SJSA1 (cell line): ENCODE results near the gene ZNF219. TPM values are rescaled to one million over a fixed set of nuclear protein-coding genes. Genes with fewer than 3 reads are reported as not detected.

Experiments
- DNase-seq, 2 experiments: peaks; one replicate each; pipeline ENCODE4 v3.0.0-alpha.2; 2015 to 2020; ENCODE audit warnings: low spot score in 2 of 2, low read depth in 1 of 2
- H3K27ac ChIP-seq: fragments of 250-450 bp; sonication (Bioruptor Pico); 2 replicates; pipeline ENCODE4 v1.5.1; 2020; ENCODE audit warnings: mild to moderate bottlenecking, moderate library complexity
- H3K27me3 ChIP-seq: fragments of 250-450 bp; sonication (Bioruptor Pico); replicated peaks from 2 replicates; pipeline ENCODE4 v1.5.1; 2020; ENCODE audit warnings: mild to moderate bottlenecking, moderate library complexity
- H3K36me3 ChIP-seq: fragments of 250-450 bp; sonication (Bioruptor Pico); 2 replicates; pipeline ENCODE4 v1.5.1; 2020; ENCODE audit warnings: mild to moderate bottlenecking
- H3K4me1 ChIP-seq: fragments of 250-450 bp; sonication (Bioruptor Pico); replicated peaks from 2 replicates; pipeline ENCODE4 v1.6.1; 2021; ENCODE audit warnings: mild to moderate bottlenecking
- H3K4me3 ChIP-seq: fragments of 250-450 bp; sonication (Bioruptor Pico); 2 replicates; pipeline ENCODE4 v1.5.1; 2020; ENCODE audit warnings: mild to moderate bottlenecking
- H3K9me3 ChIP-seq: fragments of 250-450 bp; sonication (Bioruptor Pico); replicated peaks from 2 replicates; pipeline ENCODE4 v1.5.1; 2020; ENCODE audit warnings: mild to moderate bottlenecking
- total RNA-seq: library from RNA; depleted of rRNA; stranded (reverse); fragments of >200 nt; shearing (Covaris generic); gene quantifications from 2 replicates; pipeline ENCODE4 v1.2.3, GENCODE V29; 2014

ZNF219 gene
- total RNA-seq, 1 experiment from 2014 or later = 3.2 TPM

GRCh38 chr14:21096978-21097635 lies 1.3 kb downstream of the ZNF219 start:
- H3K27me3 ChIP-seq = peaks cover 5% of the 10 kb centered on the region; the same call in 1 of the 2 replicates
- H3K27ac ChIP-seq = no peak overlapping the region
- peaks cover 7% of the 10 kb centered on the region for H3K4me1 ChIP-seq
- no peak for DNase-seq
- peaks cover 3% of the 10 kb centered on the region for H3K36me3 ChIP-seq
- H3K9me3 ChIP-seq = no peaks in the 10 kb centered on the region
- no peak overlapping the region for H3K4me3 ChIP-seq

- no peak for DNase-seq
- H3K4me3 ChIP-seq = no peak overlapping the region
- H3K36me3 ChIP-seq = peaks cover 9% of the 10 kb centered on the region
- H3K27me3 ChIP-seq = peaks cover 5% of the 10 kb centered on the region; the same call in 1 of the 2 replicates
- H3K4me1 ChIP-seq = peaks cover 7% of the 10 kb centered on the region
- H3K27ac ChIP-seq = no peak overlapping the region
- H3K9me3 ChIP-seq = no peaks in the 10 kb centered on the region
Observed at GRCh38 chr14:21096438-21096837, 2.0 kb downstream of the ZNF219 start.

DNA sequence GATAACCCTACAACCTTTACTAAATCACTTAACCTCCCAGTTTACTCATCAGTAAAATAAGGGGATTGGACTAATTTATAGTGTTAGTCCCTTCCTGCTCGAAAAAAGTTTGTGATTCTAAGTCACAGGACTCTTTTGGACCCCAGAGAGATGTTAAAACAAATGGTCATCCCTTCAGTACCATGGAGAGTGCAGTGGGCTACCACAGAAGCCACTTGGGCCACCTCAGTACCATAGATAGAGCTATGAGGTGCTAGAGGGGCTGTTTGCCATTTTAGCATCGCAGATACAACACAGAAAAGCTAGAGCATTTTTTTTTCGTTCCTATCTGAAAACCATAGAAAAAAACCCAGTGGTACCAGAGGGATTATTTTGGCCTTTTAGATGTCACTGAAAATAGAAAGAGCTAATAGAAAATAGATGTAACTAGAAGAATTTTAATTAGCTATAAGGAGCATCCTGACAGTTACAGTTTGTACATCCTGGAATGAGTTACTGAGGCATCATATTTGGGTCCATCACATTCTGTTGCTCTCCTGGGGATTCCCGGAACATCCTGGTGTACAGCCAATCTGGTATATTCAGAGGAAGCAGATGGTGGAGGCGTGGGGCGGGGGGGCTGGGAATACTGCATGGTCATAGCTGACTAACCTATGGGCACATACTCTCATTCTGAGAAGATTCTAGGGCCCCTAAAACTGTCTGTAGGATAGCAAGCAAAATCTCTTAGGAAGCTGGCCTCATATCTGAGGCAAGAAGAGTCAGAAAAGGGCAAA lies 2.8 kb downstream of the ZNF219 start:
- no peaks in the 10 kb centered on the region for H3K9me3 ChIP-seq
- no peak for DNase-seq
- H3K4me3 ChIP-seq = no peak overlapping the region
- H3K27me3 ChIP-seq = peaks cover 5% of the 10 kb centered on the region; the same call in 1 of the 2 replicates
- no peak overlapping the region for H3K27ac ChIP-seq
- peaks cover 7% of the 10 kb centered on the region for H3K4me1 ChIP-seq
- H3K36me3 ChIP-seq = peaks cover 17% of the 10 kb centered on the region

GRCh38 chr14:21093769-21094681 lies 4.4 kb downstream of the ZNF219 start:
- Histone ChIP-seq H3K4me3 (no peak overlapping the region), H3K4me1 (peaks cover 2% of the 10 kb centered on the region), H3K27ac (no peak overlapping the region), H3K9me3 (no peaks in the 10 kb centered on the region), H3K36me3 (peaks cover 28% of the 10 kb centered on the region), H3K27me3 (peaks cover 4% of the 10 kb centered on the region; the same call in 1 of the 2 replicates)
- no peak for DNase-seq

DNA sequence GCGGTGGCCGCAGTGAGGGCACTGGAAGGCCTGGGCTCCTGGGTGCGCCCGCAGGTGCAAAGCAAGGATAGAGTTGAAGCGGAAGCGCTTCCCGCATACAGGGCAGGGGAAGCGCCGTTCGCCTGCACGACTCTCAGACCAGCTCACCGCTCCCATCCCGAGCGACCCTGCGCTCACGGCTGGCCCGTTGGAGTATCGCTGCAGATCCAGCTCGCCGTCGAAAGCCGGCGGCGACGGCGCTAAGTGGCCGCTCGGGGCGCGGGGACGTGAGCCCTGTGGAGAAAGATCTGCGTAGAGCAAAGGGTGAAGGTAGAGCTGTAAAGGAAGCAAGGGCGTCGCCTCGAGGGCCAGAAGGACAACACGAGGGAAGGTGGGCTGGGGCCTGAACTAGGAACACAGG lies 5.4 kb downstream of the ZNF219 start:
- H3K9me3 ChIP-seq = no peaks in the 10 kb centered on the region
- no peaks in the 10 kb centered on the region for H3K4me1 ChIP-seq
- H3K4me3 ChIP-seq = no peak overlapping the region
- H3K36me3 ChIP-seq = peaks cover 38% of the 10 kb centered on the region
- H3K27ac ChIP-seq = no peak overlapping the region
- H3K27me3 ChIP-seq = no peaks in the 10 kb centered on the region
- no peak for DNase-seq

DNA sequence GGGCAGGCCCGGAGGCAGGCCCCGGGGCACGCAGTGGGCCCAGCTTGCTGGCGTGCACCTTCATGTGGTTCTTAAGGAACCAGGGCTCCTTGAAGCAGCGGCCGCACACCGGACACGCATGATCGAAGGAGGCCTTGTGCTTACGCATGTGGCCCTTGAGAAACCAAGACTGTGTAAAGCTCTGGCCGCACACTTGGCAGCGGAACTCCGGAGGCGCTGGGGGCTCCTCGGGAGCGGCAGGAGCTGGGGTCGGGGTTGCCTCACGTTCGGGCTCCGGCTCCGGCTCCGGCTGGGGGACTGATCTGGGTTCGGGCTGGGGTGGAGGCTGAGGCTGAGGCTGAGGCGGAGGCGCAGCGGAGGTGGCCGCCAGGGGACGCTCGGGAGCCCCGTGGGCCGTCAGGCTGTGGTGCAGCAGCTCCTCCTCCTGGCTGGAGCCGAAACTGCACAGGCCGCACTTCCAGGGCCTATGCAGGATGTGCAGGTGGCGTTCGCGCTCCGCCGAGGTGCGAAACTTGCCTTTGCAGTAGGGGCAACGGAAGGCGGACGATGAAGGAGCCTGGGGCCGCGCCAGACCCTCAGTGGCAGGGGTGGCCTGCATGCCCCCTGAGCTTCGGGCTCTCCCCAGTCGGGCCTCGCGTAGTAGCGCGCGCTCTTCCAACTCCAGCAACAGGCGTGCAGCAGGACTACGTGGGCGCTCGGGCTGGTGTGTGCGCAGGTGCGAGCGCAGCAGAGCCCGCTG lies 6.0 kb downstream of the ZNF219 start:
- Histone ChIP-seq H3K9me3 (no peaks in the 10 kb centered on the region), H3K27ac (no peak overlapping the region), H3K36me3 (peaks cover 44% of the 10 kb centered on the region), H3K4me1 (peaks cover 1% of the 10 kb centered on the region), H3K27me3 (no peaks in the 10 kb centered on the region), H3K4me3 (no peak overlapping the region)
- DNase-seq = peak; percentile 44 to 74

DNA sequence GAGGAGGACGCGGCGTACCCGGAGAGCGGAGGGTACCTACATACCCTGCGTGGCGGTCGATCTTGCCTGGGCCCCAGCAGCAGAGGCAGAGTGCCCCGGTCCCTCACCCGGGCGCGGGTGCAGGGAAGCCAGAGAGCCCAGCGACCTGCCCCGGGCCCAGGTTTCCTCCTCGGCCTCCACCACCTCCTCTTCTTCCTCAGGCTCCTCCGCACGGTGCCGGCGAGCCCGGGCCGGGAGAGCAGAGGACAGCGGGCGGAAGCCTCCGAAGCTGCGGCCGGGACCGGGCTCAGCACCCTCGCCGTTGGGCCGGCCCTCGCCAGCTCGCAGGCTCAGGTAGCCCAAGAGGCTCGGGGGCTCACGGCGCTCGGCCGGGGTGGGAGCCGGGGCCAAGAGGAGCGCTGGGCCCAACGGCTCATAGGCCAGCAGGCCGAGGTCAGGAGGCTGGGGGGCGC lies 6.6 kb downstream of the ZNF219 start:
- H3K36me3 ChIP-seq = peaks cover 50% of the 10 kb centered on the region
- peaks cover 7% of the 10 kb centered on the region for H3K4me1 ChIP-seq

DNA sequence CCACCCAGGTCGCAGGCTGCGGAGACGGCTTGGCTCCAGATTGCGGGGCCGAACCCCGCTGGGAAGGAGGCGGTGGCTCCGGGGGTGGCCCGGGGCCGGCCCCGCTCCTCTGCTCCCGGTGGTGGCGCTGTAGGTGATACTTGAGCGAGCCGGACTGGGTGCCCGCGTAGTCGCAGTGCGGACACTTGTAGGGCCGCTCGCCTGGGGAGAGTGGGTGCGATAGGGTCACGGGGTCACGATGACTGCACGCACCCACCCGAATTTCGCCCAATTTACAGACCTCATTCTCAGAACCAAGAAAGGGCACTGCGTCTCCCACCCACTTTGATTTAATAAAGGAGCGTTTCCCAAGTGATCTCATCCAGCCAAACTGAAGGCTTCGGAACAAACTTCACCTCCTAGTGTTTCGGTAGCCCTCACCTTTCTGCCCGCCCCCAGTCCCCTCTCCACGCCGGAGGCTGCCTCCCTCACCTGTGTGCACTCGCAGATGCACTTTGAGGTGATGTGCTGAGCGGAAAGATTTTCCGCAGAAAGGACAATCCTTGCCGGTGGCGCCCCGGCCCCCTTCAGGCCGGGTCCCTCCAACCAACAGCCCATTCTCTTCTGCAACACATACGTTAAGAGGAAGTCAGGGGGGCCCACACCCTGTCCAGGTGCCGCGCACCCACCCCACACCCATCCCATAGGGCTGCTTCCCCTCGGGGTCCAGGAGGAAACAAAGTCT lies 7.4 kb downstream of the ZNF219 start:
- Histone ChIP-seq H3K9me3 (no peaks in the 10 kb centered on the region), H3K4me3 (no peak overlapping the region), H3K4me1 (peaks cover 7% of the 10 kb centered on the region), H3K27me3 (no peaks in the 10 kb centered on the region), H3K27ac (no peak overlapping the region), H3K36me3 (peaks cover 58% of the 10 kb centered on the region)
- no peak for DNase-seq

More for the DNA sequence above, 6.6 kb downstream of the ZNF219 start:
- Histone ChIP-seq H3K4me3 (no peak overlapping the region), H3K9me3 (no peaks in the 10 kb centered on the region), H3K27ac (no peak overlapping the region), H3K27me3 (no peaks in the 10 kb centered on the region)
- no peak for DNase-seq

- Histone ChIP-seq H3K4me1 (peaks cover 9% of the 10 kb centered on the region), H3K9me3 (no peaks in the 10 kb centered on the region), H3K4me3 (no peak overlapping the region), H3K36me3 (peaks cover 65% of the 10 kb centered on the region), H3K27ac (no peak overlapping the region), H3K27me3 (no peaks in the 10 kb centered on the region)
- DNase-seq = no peak
Observed at GRCh38 chr14:21090194-21090939, 8.1 kb downstream of the ZNF219 start.

- H3K9me3 ChIP-seq = no peaks in the 10 kb centered on the region
- peaks cover 70% of the 10 kb centered on the region for H3K36me3 ChIP-seq
- no peaks in the 10 kb centered on the region for H3K27me3 ChIP-seq
- no peak overlapping the region for H3K27ac ChIP-seq
- no peak overlapping the region for H3K4me3 ChIP-seq
- peaks cover 15% of the 10 kb centered on the region for H3K4me1 ChIP-seq
- DNase-seq = no peak
Observed at GRCh38 chr14:21089877-21090193, 8.6 kb downstream of the ZNF219 start.

- H3K9me3 ChIP-seq = no peaks in the 10 kb centered on the region
- H3K4me1 ChIP-seq = peaks cover 20% of the 10 kb centered on the region
- no peaks in the 10 kb centered on the region for H3K27me3 ChIP-seq
- H3K36me3 ChIP-seq = peaks cover 76% of the 10 kb centered on the region
- no peak for DNase-seq
- no peak overlapping the region for H3K27ac ChIP-seq
- no peak overlapping the region for H3K4me3 ChIP-seq
Observed at GRCh38 chr14:21089271-21089670, 9.2 kb downstream of the ZNF219 start.

DNA sequence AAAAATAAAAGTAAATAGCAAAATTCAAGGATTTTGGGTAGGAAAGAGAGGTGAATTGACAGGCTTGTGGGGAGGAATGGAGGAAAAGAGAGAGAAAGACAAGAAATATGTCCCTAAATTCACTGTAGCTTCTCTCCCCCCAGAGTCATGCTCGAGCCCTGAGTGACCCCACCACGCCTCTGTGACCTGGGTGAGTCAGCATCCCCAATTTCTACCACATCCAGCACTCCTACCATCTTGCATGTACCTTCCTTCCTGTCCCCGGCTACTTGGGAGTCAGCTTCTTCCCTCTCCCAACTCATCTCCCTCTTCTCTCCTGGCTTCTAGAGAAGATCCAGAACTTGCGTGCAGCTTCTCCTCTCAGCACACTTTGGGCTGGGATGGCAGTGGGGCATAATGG lies 9.8 kb downstream of the ZNF219 start:
- Histone ChIP-seq H3K36me3 (peaks cover 82% of the 10 kb centered on the region), H3K27ac (no peak overlapping the region), H3K4me1 (peaks cover 26% of the 10 kb centered on the region), H3K4me3 (no peak overlapping the region), H3K9me3 (no peaks in the 10 kb centered on the region), H3K27me3 (no peaks in the 10 kb centered on the region)
- DNase-seq = no peak
